Measurements from ENCODE around the gene PXYLP1.

GRCh38 chr3:141285570-141285969 lies 53.9 kb downstream of the PXYLP1 start:
- TF ChIP-seq EZH2 (IDR thresholded peaks at IDR 0.05; ENCODE audit: borderline replicate concordance) (no peak), EZH2phosphoT487 (IDR thresholded peaks at IDR 0.05; ENCODE audit: low read depth, severe bottlenecking, unreplicated experiment) (no peak)
- TF ChIP-seq, protein P1, sequence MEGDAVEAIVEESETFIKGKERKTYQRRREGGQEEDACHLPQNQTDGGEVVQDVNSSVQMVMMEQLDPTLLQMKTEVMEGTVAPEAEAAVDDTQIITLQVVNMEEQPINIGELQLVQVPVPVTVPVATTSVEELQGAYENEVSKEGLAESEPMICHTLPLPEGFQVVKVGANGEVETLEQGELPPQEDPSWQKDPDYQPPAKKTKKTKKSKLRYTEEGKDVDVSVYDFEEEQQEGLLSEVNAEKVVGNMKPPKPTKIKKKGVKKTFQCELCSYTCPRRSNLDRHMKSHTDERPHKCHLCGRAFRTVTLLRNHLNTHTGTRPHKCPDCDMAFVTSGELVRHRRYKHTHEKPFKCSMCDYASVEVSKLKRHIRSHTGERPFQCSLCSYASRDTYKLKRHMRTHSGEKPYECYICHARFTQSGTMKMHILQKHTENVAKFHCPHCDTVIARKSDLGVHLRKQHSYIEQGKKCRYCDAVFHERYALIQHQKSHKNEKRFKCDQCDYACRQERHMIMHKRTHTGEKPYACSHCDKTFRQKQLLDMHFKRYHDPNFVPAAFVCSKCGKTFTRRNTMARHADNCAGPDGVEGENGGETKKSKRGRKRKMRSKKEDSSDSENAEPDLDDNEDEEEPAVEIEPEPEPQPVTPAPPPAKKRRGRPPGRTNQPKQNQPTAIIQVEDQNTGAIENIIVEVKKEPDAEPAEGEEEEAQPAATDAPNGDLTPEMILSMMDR (IDR thresholded peaks at IDR 0.05; ENCODE audit: poor library complexity), result no peak

All from hepatocyte (in vitro differentiated cells).